PC-9 (cell line): ENCODE measurements around the gene WFDC13. TPM values are rescaled to one million over a fixed set of nuclear protein-coding genes. Genes with fewer than 3 reads are reported as not detected.
"Not testable (repeated sequence)": the region's sequence is repeated elsewhere in the genome, so short reads cannot be mapped to it uniquely, and the experiment has no call there.

ENCODE experiments used
- BruUV-seq: library from RNA; stranded (reverse); fragments of 400-500 nt; replicated peaks from 2 replicates; lab custom pipeline; 2021; lab: Mats Ljungman, UMichigan
- CTCF ChIA-PET: fragments of 300-600 bp; sonication (Branson Sonifier 250); formaldehyde crosslinking; loops from one replicate; lab custom pipeline; 2022; ENCODE audit warnings: antibody characterized with exemption; lab: Charles Lee
- POLR2A ChIA-PET: fragments of 300-600 bp; sonication (Branson Sonifier 250); formaldehyde crosslinking; loops from one replicate; lab custom pipeline; 2022; ENCODE audit warnings: antibody characterized with exemption; ENCODE audit not compliant: unreplicated experiment; lab: Charles Lee
- DNase-seq, 2 experiments: peaks; one replicate each; pipeline versions ENCODE4 v3.0.0 to v3.0.0-alpha.2; 2015 to 2022; ENCODE audit warnings: mixed read lengths in 1 of 2
- H2AFZ ChIP-seq: fragments of 200-600 bp; sonication (generic); 2 replicates; pipeline ENCODE4 v1.8.1; 2017; ENCODE audit warnings: antibody characterized with exemption
- H3F3A ChIP-seq: fragments of 200-600 bp; sonication (generic); 2 replicates; pipeline ENCODE4 v1.8.1; 2017; ENCODE audit warnings: antibody characterized with exemption, mild to moderate bottlenecking, low read depth; ENCODE audit not compliant: insufficient read depth
- H3K27ac ChIP-seq: fragments of 200-600 bp; sonication (generic); 2 replicates; pipeline ENCODE4 v1.6.1; 2016; ENCODE audit warnings: mixed run types
- H3K27me3 ChIP-seq: fragments of 200-600 bp; sonication (generic); 2 replicates; pipeline ENCODE4 v1.6.1; 2016; ENCODE audit warnings: low read depth, mixed run types; ENCODE audit not compliant: insufficient read depth
- H3K36me3 ChIP-seq: fragments of 200-600 bp; sonication (generic); 2 replicates; pipeline ENCODE4 v1.6.1; 2016; ENCODE audit warnings: low read depth, mixed run types
- H3K4me1 ChIP-seq: fragments of 200-600 bp; sonication (generic); replicated peaks from 2 replicates; pipeline ENCODE4 v1.6.1; 2016; ENCODE audit warnings: mixed run types; ENCODE audit not compliant: insufficient read depth
- H3K4me2 ChIP-seq: fragments of 200-600 bp; sonication (generic); 2 replicates; pipeline ENCODE4 v1.6.1; 2017; ENCODE audit warnings: mixed run types
- H3K4me3 ChIP-seq: fragments of 200-600 bp; sonication (generic); 2 replicates; pipeline ENCODE4 v1.6.1; 2016; ENCODE audit warnings: mixed run types
- H3K79me2 ChIP-seq: fragments of 200-600 bp; sonication (generic); 2 replicates; pipeline ENCODE4 v1.6.1; 2017; ENCODE audit warnings: low read depth, mixed run types
- H3K9me2 ChIP-seq: fragments of 200-600 bp; sonication (generic); 2 replicates; pipeline ENCODE4 v1.8.1; 2017; ENCODE audit warnings: mild to moderate bottlenecking; ENCODE audit not compliant: insufficient read depth
- H3K9me3 ChIP-seq: fragments of 200-600 bp; sonication (generic); 2 replicates; pipeline ENCODE4 v1.8.1; 2016; ENCODE audit warnings: low read depth; ENCODE audit not compliant: insufficient read depth
- H4K20me1 ChIP-seq: fragments of 200-600 bp; sonication (generic); 2 replicates; pipeline ENCODE4 v1.8.1; 2017; ENCODE audit not compliant: insufficient read depth
- EZH2 ChIP-seq: fragments of 200-600 bp; sonication (generic); IDR thresholded peaks from 2 replicates; pipeline ENCODE4 v1.8.0; 2017; ENCODE audit warnings: antibody characterized with exemption, low read depth
- intact Hi-C: fragments of 100-400 bp; cut with micrococcal nuclease; formaldehyde crosslinking; loops from one replicate; pipeline ENCODE4 v1.10.0; 2022; ENCODE audit not compliant: unreplicated experiment
- total RNA-seq: library from RNA; stranded (reverse); gene quantifications from 2 replicates; pipeline ENCODE4 v1.2.3, GENCODE V29; 2021
- TF ChIP-seq, protein P1 (sequence below): fragments of 200-600 bp; sonication (generic); conservative IDR thresholded peaks from 2 replicates; pipeline ENCODE4 v1.6.1; 2017; ENCODE audit warnings: mixed run types, antibody characterized with exemption, mild to moderate bottlenecking, moderate library complexity

Gene WFDC13
- total RNA-seq, 1 experiment from 2014 or later: not detected

DNA sequence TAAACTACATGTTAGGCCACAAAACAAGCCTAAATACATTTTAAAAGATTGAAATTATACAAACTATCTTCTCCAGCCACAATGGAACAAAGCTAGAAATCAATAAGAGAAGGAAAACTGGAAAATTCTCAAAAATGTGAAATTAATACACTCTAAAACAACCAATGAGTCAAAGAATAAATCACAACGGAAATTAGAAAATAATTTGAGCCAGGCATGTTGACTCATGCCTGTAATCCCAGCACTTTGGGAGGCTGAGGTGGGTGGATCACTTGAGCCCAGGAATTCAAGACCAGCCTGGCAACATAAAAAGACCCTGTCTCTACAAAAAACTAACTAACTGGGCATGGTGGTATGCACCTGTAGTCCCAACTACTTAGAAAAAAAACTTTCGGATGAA, 6.3 kb upstream of the WFDC13 start:
- H3K79me2 ChIP-seq: no peaks in the 10 kb centered on the region
- no peak overlapping the region for H3K27ac ChIP-seq
- TF ChIP-seq, protein P1, sequence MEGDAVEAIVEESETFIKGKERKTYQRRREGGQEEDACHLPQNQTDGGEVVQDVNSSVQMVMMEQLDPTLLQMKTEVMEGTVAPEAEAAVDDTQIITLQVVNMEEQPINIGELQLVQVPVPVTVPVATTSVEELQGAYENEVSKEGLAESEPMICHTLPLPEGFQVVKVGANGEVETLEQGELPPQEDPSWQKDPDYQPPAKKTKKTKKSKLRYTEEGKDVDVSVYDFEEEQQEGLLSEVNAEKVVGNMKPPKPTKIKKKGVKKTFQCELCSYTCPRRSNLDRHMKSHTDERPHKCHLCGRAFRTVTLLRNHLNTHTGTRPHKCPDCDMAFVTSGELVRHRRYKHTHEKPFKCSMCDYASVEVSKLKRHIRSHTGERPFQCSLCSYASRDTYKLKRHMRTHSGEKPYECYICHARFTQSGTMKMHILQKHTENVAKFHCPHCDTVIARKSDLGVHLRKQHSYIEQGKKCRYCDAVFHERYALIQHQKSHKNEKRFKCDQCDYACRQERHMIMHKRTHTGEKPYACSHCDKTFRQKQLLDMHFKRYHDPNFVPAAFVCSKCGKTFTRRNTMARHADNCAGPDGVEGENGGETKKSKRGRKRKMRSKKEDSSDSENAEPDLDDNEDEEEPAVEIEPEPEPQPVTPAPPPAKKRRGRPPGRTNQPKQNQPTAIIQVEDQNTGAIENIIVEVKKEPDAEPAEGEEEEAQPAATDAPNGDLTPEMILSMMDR: no peak
- TF ChIP-seq EZH2: no peak
- H3K27me3 ChIP-seq: peaks cover 6% of the 10 kb centered on the region; the same call in 1 of the 2 replicates
- H4K20me1 ChIP-seq: no peaks in the 10 kb centered on the region
- no peak overlapping the region for H3K4me2 ChIP-seq
- H3K4me3 ChIP-seq: no peak overlapping the region
- no peaks in the 10 kb centered on the region for H3K4me1 ChIP-seq
- H3K36me3 ChIP-seq: no peaks in the 10 kb centered on the region
- H3F3A ChIP-seq: no peaks in the 10 kb centered on the region
- H2AFZ ChIP-seq: no peak overlapping the region
- peaks cover 4% of the 10 kb centered on the region; the same call in 1 of the 2 replicates for H3K9me2 ChIP-seq
- ChIA-PET CTCF (no interaction called here), POLR2A (no interaction called here)
- H3K9me3 ChIP-seq: peaks cover 8% of the 10 kb centered on the region
- DNase-seq: no peak
- BruUV-seq: no TSS peak
- intact Hi-C loops: no loop called here

DNA sequence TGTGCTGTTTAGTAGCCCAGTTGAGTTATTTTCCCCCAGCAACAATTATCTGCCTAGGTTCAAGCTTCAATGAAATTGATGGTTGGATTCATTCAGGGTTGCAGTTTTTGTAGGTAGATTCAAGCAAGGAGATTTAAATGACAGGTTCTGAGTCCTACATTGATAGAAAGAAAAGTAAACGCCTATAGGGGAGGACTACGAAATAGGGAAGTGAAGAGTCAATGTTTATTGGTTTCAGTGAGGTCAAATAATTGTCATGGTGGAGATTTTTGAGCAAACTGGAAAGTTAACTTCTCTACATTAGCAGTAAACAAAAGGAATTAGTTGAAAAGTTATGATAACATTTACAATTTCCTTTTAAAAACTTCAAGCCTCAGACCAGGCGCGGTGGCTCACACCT, 734 bp upstream of the WFDC13 start:
- Histone ChIP-seq H3K36me3 (no peaks in the 10 kb centered on the region), H2AFZ (no peak overlapping the region), H3K9me2 (peaks cover 4% of the 10 kb centered on the region; the same call in 1 of the 2 replicates), H3K4me1 (peaks cover 7% of the 10 kb centered on the region; the same call in 1 of the 2 replicates), H3K9me3 (peaks cover 3% of the 10 kb centered on the region; the same call in 1 of the 2 replicates), H3F3A (peaks cover 5% of the 10 kb centered on the region; the same call in 1 of the 2 replicates), H3K4me2 (no peak overlapping the region), H3K27ac (no peak overlapping the region), H3K27me3 (no peaks in the 10 kb centered on the region), H3K4me3 (no peak overlapping the region), H3K79me2 (no peaks in the 10 kb centered on the region), H4K20me1 (no peaks in the 10 kb centered on the region)
- POLR2A ChIA-PET: no interaction called here
- TF ChIP-seq, protein P1: no peak
- BruUV-seq: no TSS peak
- intact Hi-C loops: no loop called here
- no peak for DNase-seq
- CTCF ChIA-PET: no interaction called here

DNA sequence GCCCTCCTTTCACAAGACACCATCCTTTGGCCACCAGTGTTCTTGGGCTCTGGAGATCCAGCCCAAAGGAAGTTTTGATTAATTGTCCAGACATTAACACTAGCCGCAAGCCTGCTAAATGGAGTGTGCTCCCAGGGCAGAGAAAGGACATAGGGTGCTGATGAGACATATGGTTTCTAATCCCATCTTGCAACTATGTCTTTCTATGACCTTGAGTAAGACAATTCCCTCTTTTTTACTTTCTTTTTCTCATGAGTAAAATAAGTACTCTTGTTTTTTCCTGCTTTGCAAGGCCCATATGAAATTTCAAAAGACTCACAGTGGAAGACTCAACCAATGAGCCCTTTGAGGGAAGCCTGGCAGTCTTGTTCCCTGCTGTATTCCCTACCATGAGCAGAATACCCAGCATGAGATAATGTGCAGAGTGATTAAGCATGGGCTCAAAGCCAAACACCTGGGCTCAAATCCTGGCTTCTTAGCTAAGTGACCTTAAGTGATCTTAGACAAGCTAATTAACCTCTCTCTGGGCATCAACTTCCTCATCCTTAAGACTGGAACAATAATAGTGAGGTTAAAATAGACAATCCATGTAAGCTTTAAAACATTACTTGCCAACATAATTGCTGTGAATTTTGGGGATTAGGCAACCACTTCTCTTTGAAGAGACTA, 3.3 kb downstream of the WFDC13 start, which contains the start of gene WFDC10B:
Gene WFDC10B (minus strand): TSS at position 51 of the 669 bp plus-strand sequence. CDS start 19,027 bp downstream, outside the sequence.
- Histone ChIP-seq H3K4me2 (no peak within 1 kb of the TSS), H3F3A (peaks cover 5% of the 10 kb centered on the region; the same call in 1 of the 2 replicates), H3K79me2 (no peaks in the 10 kb centered on the region), H3K4me1 (peaks cover 7% of the 10 kb centered on the region; the same call in 1 of the 2 replicates), H3K9me3 (no peaks in the 10 kb centered on the region), H3K9me2 (no peaks in the 10 kb centered on the region), H3K36me3 (no peaks in the 10 kb centered on the region), H3K4me3 (no peak within 1 kb of the TSS), H3K27me3 (no peaks in the 10 kb centered on the region), H3K27ac (no peak within 1 kb of the TSS), H2AFZ (no peak within 1 kb of the TSS), H4K20me1 (no peaks in the 10 kb centered on the region)
- ChIA-PET POLR2A (no interaction called here), CTCF (no interaction called here)
- no peak for TF ChIP-seq EZH2
- TF ChIP-seq, protein P1: no peak
- peak in 1 of 2 experiments; percentile 39 for DNase-seq
- intact Hi-C loops: no loop called here
- BruUV-seq: no TSS peak

DNA sequence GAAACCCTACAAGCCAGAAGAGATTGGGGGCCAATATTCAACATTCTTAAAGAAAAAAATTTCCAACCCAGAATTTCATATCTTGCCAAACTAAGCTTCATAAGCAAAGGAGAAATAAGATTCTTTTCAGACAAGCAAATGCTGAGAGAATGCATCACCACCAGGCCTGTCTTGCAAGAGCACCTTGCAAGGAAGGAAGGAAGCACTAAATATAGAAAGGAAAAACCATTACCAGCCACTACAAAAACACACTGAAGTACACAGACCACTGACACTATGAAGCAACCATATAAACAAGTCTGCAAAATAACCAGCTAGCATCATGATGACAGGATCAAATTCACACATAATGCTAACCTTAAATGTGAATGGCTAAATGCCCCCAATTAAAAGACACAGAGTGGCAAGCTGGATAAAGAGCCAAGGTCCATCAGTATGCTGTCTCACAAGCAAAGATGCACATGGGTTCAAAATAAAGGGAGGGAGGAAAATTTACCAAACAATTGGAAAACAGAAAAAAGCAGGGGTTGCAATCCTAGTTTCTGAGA, 14.4 kb downstream of the WFDC13 start:
- H3K79me2 ChIP-seq, H3K4me3 ChIP-seq, BruUV-seq, H4K20me1 ChIP-seq, H3F3A ChIP-seq, H3K27me3 ChIP-seq, H3K9me3 ChIP-seq, H2AFZ ChIP-seq, H3K4me2 ChIP-seq, H3K36me3 ChIP-seq, CTCF ChIA-PET, POLR2A ChIA-PET, H3K4me1 ChIP-seq, H3K9me2 ChIP-seq, intact Hi-C loops, H3K27ac ChIP-seq, DNase-seq: not testable (repeated sequence)
